Right hindlimb (tissue), 1 donor: ENCODE results near the gene ZNG1C.
"Not testable (repeated sequence)": the region's sequence is repeated elsewhere in the genome, so short reads cannot be mapped to it uniquely, and the experiment has no call there.

ENCODE experiments used
- DNase-seq: peaks from one replicate; pipeline ENCODE4 v3.0.0-alpha.2; 2018

The ZNG1C gene

DNA sequence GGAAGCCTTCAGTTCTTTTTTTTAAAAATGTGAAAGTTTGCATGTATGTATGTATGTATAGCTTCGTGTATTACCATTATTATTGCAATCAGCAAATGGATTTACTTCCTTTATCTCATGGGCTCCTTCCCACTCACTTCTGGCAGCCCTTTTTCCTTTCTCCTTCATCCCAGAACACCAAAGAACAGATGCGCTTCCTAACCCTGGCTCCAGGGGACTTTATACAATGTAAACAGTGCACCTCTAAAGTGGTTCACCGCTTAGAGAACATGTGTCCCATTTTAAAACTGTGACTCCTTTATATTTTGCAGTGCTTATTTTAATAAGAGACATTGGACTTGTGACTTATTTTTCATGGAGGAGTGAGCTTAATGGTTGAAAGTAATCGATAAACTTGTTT, 101.5 kb downstream of the ZNG1C start:
- DNase-seq: not testable (repeated sequence)

DNA sequence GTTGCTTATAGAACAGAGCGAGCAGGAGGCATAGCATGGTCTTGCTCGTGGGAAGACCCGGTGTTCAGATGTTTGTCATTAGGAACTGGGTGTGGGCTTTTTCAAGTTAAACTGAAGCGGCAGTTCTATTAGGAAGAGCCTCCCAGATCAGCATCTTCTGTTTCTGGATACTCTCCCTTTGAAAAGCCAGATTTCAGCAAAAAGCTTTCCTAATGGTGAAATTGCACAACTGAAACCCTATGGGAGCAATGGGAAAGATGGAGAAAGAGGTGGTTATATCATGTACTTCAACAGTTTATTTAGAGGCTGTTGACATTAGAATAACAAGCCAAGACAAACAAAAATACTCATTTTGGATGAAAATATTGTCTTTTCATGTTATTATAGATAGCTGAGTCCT, 102.2 kb downstream of the ZNG1C start:
- not testable (repeated sequence) for DNase-seq
